HG03139 (cell line): ENCODE data around the gene TSKS.

ENCODE experiments used
- ATAC-seq: cut with Tn5 transposase; IDR thresholded peaks from one replicate; pipeline ENCODE4 v1.9.1; 2021; ENCODE audit not compliant: unreplicated experiment

The TSKS gene

GRCh38 chr19:49798574-49798973 is 35.5 kb upstream of the TSKS start:
- ATAC-seq, result no peak

- no peak for ATAC-seq
These were observed 32.5 kb upstream of the TSKS start for GRCh38 chr19:49795615-49796014.

- no peak for ATAC-seq
These were observed 30.4 kb upstream of the TSKS start for GRCh38 chr19:49793561-49793840.

- no peak for ATAC-seq
These were observed 29.9 kb upstream of the TSKS start for GRCh38 chr19:49792829-49793560.

- no peak for ATAC-seq
These were observed 28.8 kb upstream of the TSKS start for GRCh38 chr19:49791776-49792445.

GRCh38 chr19:49790866-49791265 is 27.8 kb upstream of the TSKS start:
- ATAC-seq, result no peak

GRCh38 chr19:49788857-49789256 is 25.8 kb upstream of the TSKS start:
- no peak for ATAC-seq

- no peak for ATAC-seq
These were observed 24.6 kb upstream of the TSKS start for GRCh38 chr19:49787746-49788145.

- ATAC-seq, result no peak
These were observed 23.3 kb upstream of the TSKS start for GRCh38 chr19:49786376-49786820.

GRCh38 chr19:49782515-49782914 is 19.4 kb upstream of the TSKS start:
- no peak for ATAC-seq

GRCh38 chr19:49781394-49781793 is 18.3 kb upstream of the TSKS start:
- no peak for ATAC-seq

GRCh38 chr19:49780861-49781260 is 17.8 kb upstream of the TSKS start:
- ATAC-seq, result no peak

- ATAC-seq, result no peak
These were observed 16.8 kb upstream of the TSKS start for GRCh38 chr19:49779731-49780555.

GRCh38 chr19:49776371-49776764 is 13.3 kb upstream of the TSKS start:
- no peak for ATAC-seq

- no peak for ATAC-seq
These were observed 12.8 kb upstream of the TSKS start for GRCh38 chr19:49775742-49776370.

- ATAC-seq, result no peak
These were observed 11.9 kb upstream of the TSKS start for GRCh38 chr19:49774969-49775368.

GRCh38 chr19:49773663-49774350 is 10.7 kb upstream of the TSKS start:
- no peak for ATAC-seq

GRCh38 chr19:49772850-49773432 is 9.8 kb upstream of the TSKS start:
- ATAC-seq, result no peak

- no peak for ATAC-seq
These were observed 8.6 kb upstream of the TSKS start for GRCh38 chr19:49771674-49772139.

- ATAC-seq, result no peak
These were observed 7.4 kb upstream of the TSKS start for GRCh38 chr19:49770529-49770928.
